Brain microvascular endothelial cell (primary cell): ENCODE data around the gene GRM7.

ENCODE experiments used
- DNase-seq: peaks from one replicate; pipeline ENCODE4 v3.0.0-alpha.2; 2020
- H3K27ac ChIP-seq: fragments of 250-450 bp; sonication (Bioruptor Pico); 2 replicates; pipeline ENCODE4 v1.5.1; 2020; ENCODE audit warnings: mild to moderate bottlenecking, moderate library complexity
- H3K27me3 ChIP-seq: fragments of 250-450 bp; sonication (Bioruptor Pico); replicated peaks from 2 replicates; pipeline ENCODE4 v1.5.1; 2020; ENCODE audit warnings: mild to moderate bottlenecking
- H3K36me3 ChIP-seq: fragments of 250-450 bp; sonication (Bioruptor Pico); replicated peaks from 2 replicates; pipeline ENCODE4 v1.5.1; 2020; ENCODE audit warnings: mild to moderate bottlenecking
- H3K4me3 ChIP-seq: 2 replicates; pipeline ENCODE4 v1.5.1; 2011; ENCODE audit warnings: low read depth, mild to moderate bottlenecking, control low read depth, low read length, moderate library complexity
- in situ Hi-C: cut with HindIII; loops from 2 replicates; pipeline ENCODE4 v1.10.0; 2017; ENCODE audit warnings: low sequenced_read_pairs, low pct_ligation_motif_present
- TF ChIP-seq, protein P1 (sequence below): IDR thresholded peaks from 2 replicates; pipeline ENCODE4 v1.5.1; 2011; ENCODE audit warnings: low read depth, mild to moderate bottlenecking, moderate library complexity, low read length, control low read depth, inconsistent platforms; ENCODE audit errors: missing control alignments

The GRM7 gene

DNA sequence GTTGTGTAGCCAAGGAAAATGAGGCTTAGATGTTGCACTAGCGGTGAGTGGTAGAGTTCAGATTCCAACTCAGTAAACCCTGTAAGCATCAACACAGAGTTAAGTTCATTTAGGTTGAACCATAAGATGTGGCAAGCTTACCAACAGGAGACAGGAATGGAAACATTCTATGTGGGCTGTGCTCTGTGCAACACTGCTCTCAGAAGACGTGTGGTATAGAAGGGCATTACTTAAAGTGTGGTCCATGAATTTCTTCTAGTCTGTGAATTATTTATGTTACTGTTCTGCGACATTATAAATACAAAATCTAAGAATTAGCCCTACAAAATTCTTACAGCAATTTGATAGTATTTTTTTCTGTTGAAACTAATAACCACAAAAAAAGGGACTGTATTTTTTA is 213.3 kb downstream of the GRM7 start:
- H3K27me3 ChIP-seq, result no peaks in the 10 kb centered on the region
- H3K4me3 ChIP-seq, result no peak overlapping the region
- in situ Hi-C loops, result no loop called here
- no peak overlapping the region for H3K27ac ChIP-seq
- no peaks in the 10 kb centered on the region for H3K36me3 ChIP-seq
- TF ChIP-seq, protein P1, sequence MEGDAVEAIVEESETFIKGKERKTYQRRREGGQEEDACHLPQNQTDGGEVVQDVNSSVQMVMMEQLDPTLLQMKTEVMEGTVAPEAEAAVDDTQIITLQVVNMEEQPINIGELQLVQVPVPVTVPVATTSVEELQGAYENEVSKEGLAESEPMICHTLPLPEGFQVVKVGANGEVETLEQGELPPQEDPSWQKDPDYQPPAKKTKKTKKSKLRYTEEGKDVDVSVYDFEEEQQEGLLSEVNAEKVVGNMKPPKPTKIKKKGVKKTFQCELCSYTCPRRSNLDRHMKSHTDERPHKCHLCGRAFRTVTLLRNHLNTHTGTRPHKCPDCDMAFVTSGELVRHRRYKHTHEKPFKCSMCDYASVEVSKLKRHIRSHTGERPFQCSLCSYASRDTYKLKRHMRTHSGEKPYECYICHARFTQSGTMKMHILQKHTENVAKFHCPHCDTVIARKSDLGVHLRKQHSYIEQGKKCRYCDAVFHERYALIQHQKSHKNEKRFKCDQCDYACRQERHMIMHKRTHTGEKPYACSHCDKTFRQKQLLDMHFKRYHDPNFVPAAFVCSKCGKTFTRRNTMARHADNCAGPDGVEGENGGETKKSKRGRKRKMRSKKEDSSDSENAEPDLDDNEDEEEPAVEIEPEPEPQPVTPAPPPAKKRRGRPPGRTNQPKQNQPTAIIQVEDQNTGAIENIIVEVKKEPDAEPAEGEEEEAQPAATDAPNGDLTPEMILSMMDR, result no peak
- DNase-seq, result no peak

DNA sequence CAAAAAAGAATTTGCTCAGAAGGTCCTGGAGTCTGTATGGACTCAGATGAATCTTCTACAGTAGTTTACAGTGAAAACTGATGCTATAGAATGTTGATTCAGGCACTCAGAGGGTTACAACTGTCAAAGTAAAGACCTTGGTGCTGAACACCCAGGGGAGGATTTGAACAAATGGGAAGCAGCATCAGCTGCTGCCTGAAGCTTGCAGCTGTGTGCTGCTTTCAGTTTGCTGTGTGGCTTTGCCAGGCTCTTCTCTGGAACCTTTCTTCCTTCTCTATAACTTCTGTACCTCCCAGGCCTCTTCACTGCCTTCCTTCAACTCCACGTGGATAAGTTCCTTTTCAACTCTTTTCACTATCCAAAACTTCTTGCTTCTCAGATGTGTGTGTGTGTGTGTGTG is 214.2 kb downstream of the GRM7 start:
- in situ Hi-C loops, result no loop called here
- Histone ChIP-seq H3K36me3 (no peaks in the 10 kb centered on the region), H3K4me3 (no peak overlapping the region), H3K27ac (no peak overlapping the region), H3K27me3 (no peaks in the 10 kb centered on the region)
- TF ChIP-seq, protein P1, result no peak
- no peak for DNase-seq

DNA sequence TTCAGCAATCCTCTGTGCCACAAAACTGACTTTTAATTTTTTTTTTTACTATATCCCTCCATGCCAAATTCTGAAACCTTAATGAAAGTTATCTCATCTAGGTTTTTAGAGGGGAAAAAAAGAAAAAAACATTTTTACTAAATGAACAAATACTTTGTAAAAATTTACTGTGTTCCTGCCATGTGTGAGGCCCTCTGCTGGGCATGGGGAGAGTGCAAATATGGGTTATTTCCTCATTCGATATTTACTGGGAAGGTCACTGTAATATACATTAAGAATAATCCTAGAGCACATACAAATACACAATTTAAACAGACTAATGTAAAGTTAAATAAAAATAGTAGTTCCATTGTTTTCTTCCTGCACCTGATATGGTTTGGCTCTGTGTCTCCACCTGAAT is 215.0 kb downstream of the GRM7 start:
- in situ Hi-C loops, result no loop called here
- Histone ChIP-seq H3K27me3 (no peaks in the 10 kb centered on the region), H3K36me3 (no peaks in the 10 kb centered on the region), H3K27ac (no peak overlapping the region), H3K4me3 (no peak overlapping the region)
- TF ChIP-seq, protein P1, result no peak
- no peak for DNase-seq

DNA sequence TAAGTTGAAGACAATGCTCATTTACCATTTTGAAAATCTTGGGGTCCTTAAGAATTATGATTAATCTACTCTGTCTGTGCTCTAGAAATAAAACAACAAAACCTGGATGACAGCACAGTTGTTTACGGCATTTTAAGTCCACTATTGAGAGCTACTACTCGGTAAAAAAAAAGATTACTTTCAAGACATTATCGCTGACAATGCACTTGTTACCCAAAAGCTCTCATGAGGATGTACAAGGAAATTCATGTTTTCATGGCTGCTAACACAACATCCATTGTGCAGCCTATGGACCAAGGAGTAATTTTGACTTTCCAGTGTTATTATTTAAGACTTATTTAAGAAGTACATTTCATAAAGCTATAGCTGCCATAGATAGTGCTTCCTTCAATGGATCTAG is 221.3 kb downstream of the GRM7 start:
- in situ Hi-C loops, result no loop called here
- no peak for DNase-seq
- TF ChIP-seq, protein P1, result no peak
- Histone ChIP-seq H3K36me3 (no peaks in the 10 kb centered on the region), H3K27ac (no peak overlapping the region), H3K27me3 (no peaks in the 10 kb centered on the region), H3K4me3 (no peak overlapping the region)

DNA sequence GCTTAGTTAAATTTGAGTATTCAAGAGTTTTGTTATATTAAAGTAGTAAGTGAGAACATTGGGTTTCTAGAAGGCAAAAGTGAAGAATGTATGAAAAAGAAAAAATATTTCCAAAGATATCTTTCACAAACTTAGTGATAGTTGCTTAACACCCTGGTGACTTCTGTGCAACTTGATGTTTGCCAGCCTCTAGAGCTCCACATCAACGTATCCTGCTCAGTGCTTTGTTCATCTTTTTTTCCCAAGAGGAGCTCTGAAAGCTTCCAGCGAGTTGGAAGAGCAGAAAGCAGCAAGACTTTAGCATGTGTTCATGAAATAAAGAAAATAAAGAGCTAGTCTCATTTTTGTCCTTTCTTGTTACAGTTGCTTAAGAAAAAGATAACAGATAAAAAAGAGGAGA is 225.5 kb downstream of the GRM7 start:
- Histone ChIP-seq H3K27me3 (no peaks in the 10 kb centered on the region), H3K36me3 (no peaks in the 10 kb centered on the region), H3K4me3 (no peak overlapping the region), H3K27ac (no peak overlapping the region)
- no peak for DNase-seq
- in situ Hi-C loops, result no loop called here
- TF ChIP-seq, protein P1, result no peak

DNA sequence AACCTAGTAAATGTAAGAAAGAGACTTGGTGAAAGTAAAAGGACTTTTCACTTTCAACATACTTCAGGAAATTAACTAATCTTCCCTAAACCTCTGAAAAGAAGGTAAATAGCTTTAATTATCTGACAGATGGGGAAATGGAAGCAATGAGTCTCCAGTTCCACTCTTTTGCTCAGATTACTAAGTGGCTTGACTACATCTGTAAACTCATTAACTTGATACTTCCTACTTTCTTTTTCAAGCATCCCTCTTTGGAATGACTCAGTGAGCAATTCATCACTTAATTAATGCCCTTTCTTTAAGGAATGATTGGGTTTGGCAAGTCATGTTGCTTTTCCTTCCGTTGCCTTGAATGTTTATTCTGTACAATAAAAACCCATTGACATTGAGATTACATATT is 234.2 kb downstream of the GRM7 start:
- H3K27me3 ChIP-seq, result no peaks in the 10 kb centered on the region
- TF ChIP-seq, protein P1, result no peak
- no peaks in the 10 kb centered on the region for H3K36me3 ChIP-seq
- no peak for DNase-seq
- no peak overlapping the region for H3K27ac ChIP-seq
- no peak overlapping the region for H3K4me3 ChIP-seq
- in situ Hi-C loops, result no loop called here
